HG03575 (cell line): ENCODE measurements around the gene GOLGA6L22.
"Not testable (repeated sequence)": the region's sequence is repeated elsewhere in the genome, so short reads cannot be mapped to it uniquely, and the experiment has no call there.

Experiments used
- ATAC-seq: cut with Tn5 transposase; IDR thresholded peaks from one replicate; pipeline ENCODE4 v1.9.1; 2021; ENCODE audit not compliant: unreplicated experiment, insufficient number of reproducible peaks, low FRiP score; ENCODE audit errors: extremely low read depth

Gene GOLGA6L22

GRCh38 chr15:22458603-22459002 lies at the start of gene GOLGA6L22:
TSS of gene GOLGA6L22 (plus strand) at chr15:22458903. CDS start at chr15:22458994, 91 bp downstream.
- ATAC-seq: not testable (repeated sequence)

GRCh38 chr15:22417288-22417687 lies 41.4 kb upstream of the GOLGA6L22 start:
- not testable (repeated sequence) for ATAC-seq

- ATAC-seq: not testable (repeated sequence)
Observed at GRCh38 chr15:22417795-22418194, 40.9 kb upstream of the GOLGA6L22 start.

GRCh38 chr15:22418212-22418611 lies 40.5 kb upstream of the GOLGA6L22 start:
- ATAC-seq: not testable (repeated sequence)

GRCh38 chr15:22418666-22419065 lies 40.0 kb upstream of the GOLGA6L22 start:
- not testable (repeated sequence) for ATAC-seq

- not testable (repeated sequence) for ATAC-seq
Observed at GRCh38 chr15:22420340-22420739, 38.4 kb upstream of the GOLGA6L22 start.

- not testable (repeated sequence) for ATAC-seq
Observed at GRCh38 chr15:22429426-22429825, 29.3 kb upstream of the GOLGA6L22 start.

- ATAC-seq: not testable (repeated sequence)
Observed at GRCh38 chr15:22431687-22432086, 27.0 kb upstream of the GOLGA6L22 start.

GRCh38 chr15:22494490-22495113 lies 35.9 kb downstream of the GOLGA6L22 start:
- ATAC-seq: not testable (repeated sequence)

- ATAC-seq: not testable (repeated sequence)
Observed at GRCh38 chr15:22497200-22497599, 38.5 kb downstream of the GOLGA6L22 start.

- ATAC-seq: not testable (repeated sequence)
Observed at GRCh38 chr15:22498220-22498925, 39.7 kb downstream of the GOLGA6L22 start.

GRCh38 chr15:22502272-22502671 lies 43.6 kb downstream of the GOLGA6L22 start:
- not testable (repeated sequence) for ATAC-seq

GRCh38 chr15:22506959-22507358 lies 48.3 kb downstream of the GOLGA6L22 start:
- not testable (repeated sequence) for ATAC-seq

GRCh38 chr15:22516140-22516539 lies 57.4 kb downstream of the GOLGA6L22 start:
- ATAC-seq: not testable (repeated sequence)
